Heart left ventricle (tissue), 13 donors: ENCODE data around the gene OSBP2.

Source experiments
- POLR2A ChIP-seq, 2 donors: fragments of 450-650 bp; IDR thresholded peaks; one replicate each; pipeline ENCODE4 v1.6.1; 2017; ENCODE audit warnings: antibody characterized with exemption in 2 of 2, mild to moderate bottlenecking in 2 of 2, moderate library complexity in 2 of 2
- TF ChIP-seq, protein P1 (sequence below), 12 donors: fragments of 200-600 bp; sonication (generic) in 4 of 12; IDR thresholded peaks; one replicate each; pipeline versions ENCODE4 v1.5.0 to v1.8.0; 2018 to 2022; ENCODE audit warnings: antibody characterized with exemption in 12 of 12, mild to moderate bottlenecking in 5 of 12
- donor health status: ischemic (EF 13 %, LVEDD 7.1; RV severe dilation, severe dysfunction).
- donor health status: DM: no; HTN: yes; CAD: no.
- donor health status: DM: no; HTN: no; CAD: no.
- donor health status: ischemic (EF 25% LVEDD 6.9; RV normal size, moderate dysfunction).
- donor health status: ischemic (EF 25% LVEDD 5.7; RV mildly dilated, moderate dysfunction).
- donor health status: ischemic (EF 35%, LVEDD 5.7; RV mildly dilated, moderate dysfunction).
- donor health status: nonischemic (EF 11% LVEDD 7.7; RV severe dilation, severe dysfunction).
- donor health status: DM: yes; HTN: yes; CAD: no.
- donor health status: PGD.
- donor health status: ischemic (EF 29% LVEDD 5.4; RV normal size, mild dysfunction).
- donor health status: nonischemic (EF 23%, LVEDD 6.1; RV moderate dilation, normal function).

GRCh38 chr22:30941363-30941740 lies 246.7 kb downstream of the OSBP2 start:
- TF ChIP-seq POLR2A (IDR thresholded peaks at IDR 0.05), result no peak
- TF ChIP-seq, protein P1, sequence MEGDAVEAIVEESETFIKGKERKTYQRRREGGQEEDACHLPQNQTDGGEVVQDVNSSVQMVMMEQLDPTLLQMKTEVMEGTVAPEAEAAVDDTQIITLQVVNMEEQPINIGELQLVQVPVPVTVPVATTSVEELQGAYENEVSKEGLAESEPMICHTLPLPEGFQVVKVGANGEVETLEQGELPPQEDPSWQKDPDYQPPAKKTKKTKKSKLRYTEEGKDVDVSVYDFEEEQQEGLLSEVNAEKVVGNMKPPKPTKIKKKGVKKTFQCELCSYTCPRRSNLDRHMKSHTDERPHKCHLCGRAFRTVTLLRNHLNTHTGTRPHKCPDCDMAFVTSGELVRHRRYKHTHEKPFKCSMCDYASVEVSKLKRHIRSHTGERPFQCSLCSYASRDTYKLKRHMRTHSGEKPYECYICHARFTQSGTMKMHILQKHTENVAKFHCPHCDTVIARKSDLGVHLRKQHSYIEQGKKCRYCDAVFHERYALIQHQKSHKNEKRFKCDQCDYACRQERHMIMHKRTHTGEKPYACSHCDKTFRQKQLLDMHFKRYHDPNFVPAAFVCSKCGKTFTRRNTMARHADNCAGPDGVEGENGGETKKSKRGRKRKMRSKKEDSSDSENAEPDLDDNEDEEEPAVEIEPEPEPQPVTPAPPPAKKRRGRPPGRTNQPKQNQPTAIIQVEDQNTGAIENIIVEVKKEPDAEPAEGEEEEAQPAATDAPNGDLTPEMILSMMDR (IDR thresholded peaks at IDR 0.05), result no peak
